HG03521 (cell line): ENCODE results near the gene BCLAF1.

Experiments used
- ATAC-seq: cut with Tn5 transposase; IDR thresholded peaks from one replicate; pipeline ENCODE4 v1.9.1; 2021; ENCODE audit warnings: mild to moderate bottlenecking, moderate library complexity; ENCODE audit not compliant: unreplicated experiment

The BCLAF1 gene

GRCh38 chr6:136208783-136209182 is 80.9 kb downstream of the BCLAF1 start:
- no peak for ATAC-seq
